CD4-positive, alpha-beta T cell treated with Interleukin-15 for 1 hour (primary cell): Measurements from ENCODE around the gene FLOT1.
"Not testable (repeated sequence)": the region's sequence is repeated elsewhere in the genome, so short reads cannot be mapped to it uniquely, and the experiment has no call there.

ENCODE experiments used
- DNase-seq: peaks from one replicate; pipeline ENCODE4 v3.0.0-alpha.2; 2020

Gene FLOT1

GRCh38 chr6:30722280-30723112 is 20.0 kb downstream of the FLOT1 start:
- DNase-seq, result peak; percentile 79

- DNase-seq, result peak; percentile 59
These were observed 20.5 kb downstream of the FLOT1 start for GRCh38 chr6:30722025-30722279.

GRCh38 chr6:30721198-30722024 is 21.1 kb downstream of the FLOT1 start:
- peak; percentile 93 for DNase-seq

- peak; percentile 59 for DNase-seq
These were observed 21.7 kb downstream of the FLOT1 start for GRCh38 chr6:30720738-30721197.

GRCh38 chr6:30719791-30720737 is 22.4 kb downstream of the FLOT1 start, which contains the start of gene TUBB:
TUBB (plus strand) TSS chr6:30720352; CDS start chr6:30720507, 155 bp downstream.
- DNase-seq, result peak; percentile 96

GRCh38 chr6:30719356-30719755 is 23.1 kb downstream of the FLOT1 start:
- no peak for DNase-seq

- not testable (repeated sequence) for DNase-seq
These were observed 24.4 kb downstream of the FLOT1 start for GRCh38 chr6:30717845-30718720.

- peak; percentile 100 for DNase-seq
These were observed 25.2 kb downstream of the FLOT1 start, which contains the start of gene MDC1 for GRCh38 chr6:30717129-30717844. MDC1 (minus strand) TSS chr6:30717281; CDS start chr6:30715175, 2,106 bp downstream.

- DNase-seq, result no peak
These were observed 25.7 kb downstream of the FLOT1 start for GRCh38 chr6:30716879-30717128.

GRCh38 chr6:30714263-30714662 is 28.2 kb downstream of the FLOT1 start:
- DNase-seq, result no peak

GRCh38 chr6:30712441-30712945 is 30.0 kb downstream of the FLOT1 start:
- DNase-seq, result no peak

GRCh38 chr6:30711758-30712380 is 30.6 kb downstream of the FLOT1 start:
- DNase-seq, result no peak

- DNase-seq, result no peak
These were observed 33.2 kb downstream of the FLOT1 start for GRCh38 chr6:30709101-30709868.

- no peak for DNase-seq
These were observed 35.1 kb downstream of the FLOT1 start for GRCh38 chr6:30707281-30707850.

GRCh38 chr6:30705620-30706019 is 36.9 kb downstream of the FLOT1 start:
- DNase-seq, result no peak

GRCh38 chr6:30703821-30704220 is 38.7 kb downstream of the FLOT1 start:
- no peak for DNase-seq

- no peak for DNase-seq
These were observed 39.5 kb downstream of the FLOT1 start for GRCh38 chr6:30703011-30703410.

GRCh38 chr6:30700340-30700739 is 42.1 kb downstream of the FLOT1 start:
- peak; percentile 32 for DNase-seq

GRCh38 chr6:30696432-30696831 is 46.1 kb downstream of the FLOT1 start:
- DNase-seq, result no peak
